CD4-positive, CD25-positive, alpha-beta regulatory T cell (primary cell): ENCODE measurements around the gene DLG5. TPM values are rescaled to one million over a fixed set of nuclear protein-coding genes. Genes with fewer than 3 reads are reported as not detected.

Source experiments
- ATAC-seq, 2 donors: fragments of 150-1000 bp; cut with Tn5 transposase; one replicate each; pipeline ENCODE4 v1.10.0; 2021; ENCODE audit warnings: low read depth in 2 of 2, moderate number of reproducible peaks in 2 of 2, moderate library complexity in 1 of 2
- DNase-seq, 3 donors: peaks; one replicate each; pipeline versions ENCODE4 v3.0.0 to v3.0.0-alpha.2; 2012 to 2022; ENCODE audit warnings: mixed read lengths in 1 of 3
- H3K27ac ChIP-seq: one replicate; pipeline ENCODE4 v1.7.0; 2013; ENCODE audit warnings: mild to moderate bottlenecking, low read length; ENCODE audit not compliant: insufficient read depth, poor library complexity, severe bottlenecking
- H3K27me3 ChIP-seq: one replicate; pipeline ENCODE4 v1.7.0; 2013; ENCODE audit warnings: low read length; ENCODE audit not compliant: control insufficient read depth, insufficient read depth
- H3K36me3 ChIP-seq: one replicate; pipeline ENCODE4 v1.7.0; 2013; ENCODE audit warnings: mild to moderate bottlenecking, low read length, moderate library complexity; ENCODE audit not compliant: control insufficient read depth, insufficient read depth
- H3K4me1 ChIP-seq: 2 replicates; pipeline ENCODE4 v1.7.0; 2013; ENCODE audit warnings: mild to moderate bottlenecking, low read length; ENCODE audit not compliant: insufficient read depth, control insufficient read depth, poor library complexity, severe bottlenecking
- H3K4me3 ChIP-seq: one replicate; pipeline ENCODE4 v1.7.0; 2013; ENCODE audit warnings: low read depth, mild to moderate bottlenecking, low read length, moderate library complexity
- H3K9me3 ChIP-seq, 2 experiments: 1 replicate in 1 of 2; 2 replicates in 1 of 2; pipeline ENCODE4 v1.7.0; 2013; ENCODE audit warnings: low read length in 2 of 2, mild to moderate bottlenecking in 1 of 2, moderate library complexity in 1 of 2; ENCODE audit not compliant: control insufficient read depth in 2 of 2
- H3K27ac Mint-ChIP-seq, 3 donors: one replicate each; pipeline ENCODE4 v1.8.0; 2020 to 2022; ENCODE audit warnings: mild to moderate bottlenecking in 3 of 3, mixed read lengths in 3 of 3, moderate library complexity in 2 of 3
- H3K27me3 Mint-ChIP-seq: one replicate; pipeline ENCODE4 v1.8.0; 2022; ENCODE audit warnings: mild to moderate bottlenecking, mixed read lengths
- H3K36me3 Mint-ChIP-seq: one replicate; pipeline ENCODE4 v1.8.0; 2020; ENCODE audit warnings: mixed read lengths
- H3K4me1 Mint-ChIP-seq, 4 donors: one replicate each; pipeline ENCODE4 v1.8.0; 2020 to 2022; ENCODE audit warnings: mixed read lengths in 4 of 4, mild to moderate bottlenecking in 1 of 4
- H3K4me3 Mint-ChIP-seq, 4 donors: one replicate each; pipeline ENCODE4 v1.8.0; 2020 to 2022; ENCODE audit warnings: mild to moderate bottlenecking in 4 of 4, mixed read lengths in 4 of 4, moderate library complexity in 3 of 4
- H3K9me3 Mint-ChIP-seq, 7 donors: one replicate each; pipeline ENCODE4 v1.8.0; 2020 to 2022; ENCODE audit warnings: mixed read lengths in 7 of 7, mild to moderate bottlenecking in 3 of 7, moderate library complexity in 2 of 7
- polyA plus RNA-seq, 4 donors: library from polyadenylated mRNA; unstranded; fragments of 300-500 nt; fragmentation: Illumina TruSeq; gene quantifications; one replicate each; pipeline ENCODE4 v1.2.3, GENCODE V29; 2021
- total RNA-seq: library from RNA; stranded (reverse); gene quantifications from one replicate; pipeline ENCODE4 v1.2.3, GENCODE V29; 2022

Gene DLG5
- total and polyA plus RNA-seq, 5 donors from 2014 or later, result 0.06 to 3.7 (median 0.14) TPM; not detected in 1

GRCh38 chr10:77927402-77928246 is 1.1 kb upstream of the DLG5 start:
- Histone ChIP-seq H3K9me3 (no peaks in the 10 kb centered on the region), H3K27me3 (peaks cover 24% of the 10 kb centered on the region), H3K4me3 (no peak overlapping the region), H3K4me1 (peaks cover 12% of the 10 kb centered on the region), H3K36me3 (no peaks in the 10 kb centered on the region), H3K27ac (no peak overlapping the region)
- Mint-ChIP-seq H3K36me3 (no peaks in the 10 kb centered on the region), H3K9me3 (peaks cover 0 to 5% (median 0%) of the 10 kb centered on the region in 7 donors), H3K4me3 (peak overlapping the region; percentile 69 to 76 (median 74)), H3K4me1 (peaks cover 0 to 11% (median 6%) of the 10 kb centered on the region in 4 donors), H3K27me3 (peaks cover 70% of the 10 kb centered on the region), H3K27ac (no peak overlapping the region)
- DNase-seq (peak in 1 of 3 donors; percentile 8), ATAC-seq (no peak)

DNA sequence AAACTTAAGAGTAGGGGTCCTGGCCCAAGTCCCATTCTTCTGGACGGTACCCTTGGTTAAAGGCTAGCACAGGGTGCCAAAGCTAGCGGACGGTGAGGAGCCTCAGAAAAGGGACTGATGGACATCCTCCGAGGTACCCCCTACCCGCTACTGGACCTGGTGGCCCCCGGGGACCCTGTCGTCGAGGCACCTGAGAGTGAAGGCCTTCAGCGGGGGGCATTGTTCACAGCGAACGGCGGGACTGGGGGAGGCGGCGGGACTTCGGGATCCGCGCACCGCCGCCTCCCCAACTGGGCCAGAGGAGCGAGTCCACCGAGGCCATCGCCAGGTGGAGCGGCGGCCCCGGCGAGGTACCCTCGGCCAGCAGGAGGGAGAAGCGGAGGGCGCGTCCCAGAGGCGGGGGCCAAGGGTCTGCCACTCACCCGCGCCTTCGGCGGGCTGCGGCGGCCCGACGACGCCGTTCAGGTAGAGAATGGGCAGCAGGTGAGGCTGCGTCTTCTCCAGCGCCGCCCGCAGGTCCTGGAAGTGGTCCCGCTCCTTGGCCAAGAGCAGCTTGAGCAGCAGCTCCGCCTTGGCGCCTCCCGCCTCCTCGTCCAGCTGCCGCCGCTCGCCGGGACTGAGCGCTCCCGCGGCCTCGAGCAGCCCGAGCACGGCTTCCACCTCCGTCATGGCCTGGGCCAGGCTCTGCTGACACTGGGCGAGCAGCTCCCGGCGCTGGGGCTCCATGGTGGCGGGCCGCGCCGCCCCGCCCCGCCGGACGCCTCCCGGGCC is 575 bp downstream of the DLG5 start:
- Histone ChIP-seq H3K27ac (no peak overlapping the region), H3K27me3 (peaks cover 24% of the 10 kb centered on the region), H3K36me3 (no peaks in the 10 kb centered on the region), H3K4me3 (no peak overlapping the region), H3K4me1 (peaks cover 12% of the 10 kb centered on the region), H3K9me3 (no peaks in the 10 kb centered on the region)
- peak in 1 of 2 donors; percentile 44 for ATAC-seq
- peaks cover 0 to 11% (median 6%) of the 10 kb centered on the region in 4 donors for H3K4me1 Mint-ChIP-seq
- H3K36me3 Mint-ChIP-seq, result no peaks in the 10 kb centered on the region
- peaks cover 0 to 5% (median 0%) of the 10 kb centered on the region in 7 donors for H3K9me3 Mint-ChIP-seq
- H3K27ac Mint-ChIP-seq, result no peak overlapping the region
- H3K27me3 Mint-ChIP-seq, result peaks cover 57% of the 10 kb centered on the region
- H3K4me3 Mint-ChIP-seq, result peak overlapping the region in 3 of 4 donors; percentile 36 to 70 (median 69)
- peak in 1 of 3 donors; percentile 8 for DNase-seq

GRCh38 chr10:77925410-77925794 is 1.2 kb downstream of the DLG5 start:
- Histone ChIP-seq H3K36me3 (no peaks in the 10 kb centered on the region), H3K9me3 (no peaks in the 10 kb centered on the region), H3K27ac (no peak overlapping the region), H3K27me3 (peaks cover 24% of the 10 kb centered on the region), H3K4me1 (peaks cover 12% of the 10 kb centered on the region), H3K4me3 (no peak overlapping the region)
- Mint-ChIP-seq H3K27ac (no peak overlapping the region), H3K9me3 (peaks cover 0 to 5% (median 0%) of the 10 kb centered on the region in 7 donors), H3K4me1 (peaks cover 0 to 11% (median 6%) of the 10 kb centered on the region in 4 donors), H3K27me3 (peaks cover 55% of the 10 kb centered on the region), H3K4me3 (peak overlapping the region in 3 of 4 donors; percentile 36 to 70 (median 69)), H3K36me3 (no peaks in the 10 kb centered on the region)
- ATAC-seq, result no peak
- DNase-seq, result no peak

- DNase-seq (no peak), ATAC-seq (no peak)
- Histone ChIP-seq H3K36me3 (no peaks in the 10 kb centered on the region), H3K4me1 (peaks cover 12% of the 10 kb centered on the region), H3K9me3 (no peaks in the 10 kb centered on the region), H3K27ac (no peak overlapping the region), H3K4me3 (no peak overlapping the region), H3K27me3 (peaks cover 13% of the 10 kb centered on the region)
- H3K4me1 Mint-ChIP-seq, result peaks cover 0 to 9% (median 5%) of the 10 kb centered on the region in 4 donors
- no peaks in the 10 kb centered on the region for H3K36me3 Mint-ChIP-seq
- no peak overlapping the region for H3K27ac Mint-ChIP-seq
- H3K9me3 Mint-ChIP-seq, result peaks cover 0 to 3% (median 0%) of the 10 kb centered on the region in 7 donors
- peaks cover 28% of the 10 kb centered on the region for H3K27me3 Mint-ChIP-seq
- H3K4me3 Mint-ChIP-seq, result no peak overlapping the region
Observed at GRCh38 chr10:77922566-77923179, 3.9 kb downstream of the DLG5 start.

DNA sequence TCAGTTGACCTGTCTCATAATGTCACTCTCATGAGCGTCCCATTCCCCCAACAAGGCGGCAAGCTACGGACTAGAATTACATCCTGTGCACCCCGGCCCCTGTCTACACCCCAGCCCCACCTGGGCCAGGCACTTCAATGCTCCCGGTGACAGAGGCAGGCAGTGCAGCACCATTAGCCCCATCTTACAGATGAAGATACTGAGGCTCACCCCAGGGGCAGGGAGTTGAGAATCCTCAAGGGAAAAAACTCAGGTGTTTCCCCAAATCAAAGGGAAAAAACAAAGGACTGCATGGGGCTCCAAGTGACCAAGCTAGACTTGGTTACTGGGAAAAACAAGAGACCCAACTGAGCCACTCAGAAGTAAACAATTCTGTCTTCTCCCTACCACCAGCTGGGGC is 4.5 kb downstream of the DLG5 start:
- H3K36me3 Mint-ChIP-seq, result no peaks in the 10 kb centered on the region
- Histone ChIP-seq H3K36me3 (no peaks in the 10 kb centered on the region), H3K27me3 (peaks cover 8% of the 10 kb centered on the region), H3K4me3 (no peak overlapping the region), H3K27ac (no peak overlapping the region), H3K4me1 (peaks cover 10% of the 10 kb centered on the region), H3K9me3 (no peaks in the 10 kb centered on the region)
- no peak overlapping the region for H3K4me3 Mint-ChIP-seq
- H3K4me1 Mint-ChIP-seq, result peaks cover 0 to 4% (median 2%) of the 10 kb centered on the region in 4 donors
- H3K9me3 Mint-ChIP-seq, result peaks cover 0 to 3% (median 0%) of the 10 kb centered on the region in 7 donors
- no peak for DNase-seq
- H3K27ac Mint-ChIP-seq, result no peak overlapping the region
- ATAC-seq, result no peak
- peaks cover 22% of the 10 kb centered on the region for H3K27me3 Mint-ChIP-seq

- Histone ChIP-seq H3K9me3 (no peaks in the 10 kb centered on the region), H3K27me3 (peaks cover 8% of the 10 kb centered on the region), H3K4me1 (peaks cover 10% of the 10 kb centered on the region), H3K27ac (no peak overlapping the region), H3K4me3 (no peak overlapping the region), H3K36me3 (no peaks in the 10 kb centered on the region)
- H3K4me3 Mint-ChIP-seq, result no peak overlapping the region
- peak overlapping the region in 1 of 3 donors; percentile 2 for H3K27ac Mint-ChIP-seq
- H3K27me3 Mint-ChIP-seq, result peaks cover 22% of the 10 kb centered on the region
- H3K36me3 Mint-ChIP-seq, result no peaks in the 10 kb centered on the region
- DNase-seq (no peak), ATAC-seq (no peak)
- peaks cover 0 to 4% (median 2%) of the 10 kb centered on the region in 4 donors for H3K4me1 Mint-ChIP-seq
- peaks cover 0 to 3% (median 0%) of the 10 kb centered on the region in 7 donors for H3K9me3 Mint-ChIP-seq
Observed at GRCh38 chr10:77921395-77921794, 5.2 kb downstream of the DLG5 start.

DNA sequence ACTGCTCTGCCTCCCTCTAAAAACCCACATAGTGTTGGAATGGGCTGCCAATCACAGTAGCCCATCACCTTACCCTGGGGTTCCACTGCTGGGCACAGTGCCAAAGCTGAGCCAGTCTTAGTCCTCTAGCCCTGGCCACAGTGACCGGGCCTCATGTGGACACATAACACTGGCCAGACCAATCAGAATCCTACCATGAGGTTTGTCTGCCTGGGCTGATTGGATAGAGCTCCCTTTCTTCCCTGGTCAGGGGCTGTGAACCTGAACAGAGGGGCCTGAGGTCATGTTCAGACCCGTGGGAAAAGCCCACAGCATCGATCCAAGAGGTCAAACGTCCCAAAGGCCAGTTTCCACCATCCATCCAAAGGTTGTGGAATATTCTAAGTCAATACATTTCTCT is 6.1 kb downstream of the DLG5 start:
- peaks cover 0 to 4% (median 2%) of the 10 kb centered on the region in 4 donors for H3K4me1 Mint-ChIP-seq
- H3K27me3 Mint-ChIP-seq, result peaks cover 19% of the 10 kb centered on the region
- no peak overlapping the region for H3K4me3 Mint-ChIP-seq
- H3K4me1 ChIP-seq, result peaks cover 3% of the 10 kb centered on the region
- H3K27ac Mint-ChIP-seq, result no peak overlapping the region
- no peaks in the 10 kb centered on the region for H3K36me3 Mint-ChIP-seq
- peaks cover 8% of the 10 kb centered on the region for H3K27me3 ChIP-seq
- H3K4me3 ChIP-seq, result no peak overlapping the region
- no peak for ATAC-seq
- no peaks in the 10 kb centered on the region for H3K9me3 ChIP-seq
- H3K36me3 ChIP-seq, result no peaks in the 10 kb centered on the region
- no peak overlapping the region for H3K27ac ChIP-seq
- DNase-seq, result no peak
- peaks cover 0 to 3% (median 0%) of the 10 kb centered on the region in 7 donors for H3K9me3 Mint-ChIP-seq
